Sigmoid colon (tissue), 4 donors: ENCODE measurements around the gene ZNF157.

Experiments used
- CTCF ChIP-seq, 4 experiments: fragments of 450-650 bp in 3 of 4; fragments of 200-600 bp in 1 of 4; IDR thresholded peaks; one replicate each; pipeline ENCODE4 v1.5.1; 2016 to 2019; ENCODE audit warnings: antibody characterized with exemption in 4 of 4, mild to moderate bottlenecking in 3 of 4, moderate library complexity in 2 of 4
- EP300 ChIP-seq, 4 donors: sonication (generic); formaldehyde crosslinking; IDR thresholded peaks; one replicate each; pipeline ENCODE4 v1.6.1; 2017; ENCODE audit warnings: antibody characterized with exemption in 4 of 4
- POLR2A ChIP-seq, 2 donors: fragments of 450-650 bp; IDR thresholded peaks; one replicate each; pipeline ENCODE4 v1.6.1; 2016; ENCODE audit warnings: antibody characterized with exemption in 2 of 2, mild to moderate bottlenecking in 2 of 2, moderate library complexity in 2 of 2
- POLR2AphosphoS5 ChIP-seq, 4 donors: sonication (generic); formaldehyde crosslinking; IDR thresholded peaks; one replicate each; pipeline ENCODE4 v1.6.1; 2017; ENCODE audit warnings: antibody characterized with exemption in 4 of 4

GRCh38 chrX:47327902-47328301 lies 42.5 kb upstream of the ZNF157 start:
- TF ChIP-seq CTCF (IDR thresholded peaks at IDR 0.05) (no peak), POLR2AphosphoS5 (IDR thresholded peaks at IDR 0.05) (no peak), POLR2A (IDR thresholded peaks at IDR 0.05) (no peak), EP300 (IDR thresholded peaks at IDR 0.05) (no peak)
